SH-SY5Y (cell line): ENCODE measurements around the gene TMEM250.

Experiments used
- GATA2 ChIP-seq: IDR thresholded peaks from 2 replicates; pipeline ENCODE4 v1.6.1; 2011; ENCODE audit warnings: mild to moderate bottlenecking, low read depth, low read length
- GATA3 ChIP-seq: IDR thresholded peaks from 2 replicates; pipeline ENCODE4 v1.6.1; 2011; ENCODE audit warnings: low read depth, mild to moderate bottlenecking, low read length, moderate library complexity

DNA sequence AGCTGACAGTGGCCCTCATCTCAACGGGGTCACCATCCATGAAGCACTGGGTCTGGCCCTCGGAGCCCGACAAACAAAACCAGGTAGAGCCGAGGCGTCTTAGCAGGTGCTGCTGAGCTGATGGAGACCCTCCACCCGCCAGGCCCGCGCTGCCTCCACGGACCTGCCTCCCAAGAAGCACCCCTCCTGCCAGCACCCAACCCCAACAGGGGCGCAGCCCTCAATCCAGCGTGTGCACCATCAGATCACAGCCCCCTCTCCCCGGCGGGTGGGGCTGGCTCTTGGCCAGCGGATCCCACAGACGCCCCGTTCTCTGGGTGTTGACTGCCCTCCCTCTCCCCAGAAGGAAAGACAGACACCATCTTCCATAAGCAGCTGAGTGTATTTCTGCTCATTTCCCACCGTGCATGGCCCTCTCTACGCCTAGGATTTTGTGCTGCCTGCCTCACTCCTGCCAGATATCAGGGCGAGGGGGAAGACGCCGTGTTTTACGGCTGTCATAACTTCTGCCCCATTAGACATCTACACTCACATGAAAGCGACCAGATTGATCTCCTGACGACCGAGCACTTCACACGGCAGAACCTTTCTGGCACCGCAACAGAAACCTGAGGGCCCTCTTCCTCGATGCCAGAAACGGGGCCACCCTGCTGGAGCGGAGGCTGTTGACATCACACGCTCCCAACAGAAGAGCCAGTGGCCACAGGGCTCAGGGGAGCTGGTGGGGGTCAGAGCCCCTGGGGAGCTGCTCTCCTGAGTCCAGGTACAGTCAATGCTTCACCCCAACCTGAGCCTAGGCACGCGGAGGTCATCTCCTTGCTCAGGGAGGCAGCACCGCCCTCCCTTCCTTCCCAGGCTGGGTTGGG, 35.9 kb downstream of the TMEM250 start:
- no peak for TF ChIP-seq GATA2
- no peak for TF ChIP-seq GATA3
